Esophagus squamous epithelium (tissue), 5 donors: ENCODE results near the gene SNAP25. TPM values are rescaled to one million over a fixed set of nuclear protein-coding genes. Genes with fewer than 3 reads are reported as not detected.

Experiments
- DNase-seq: peaks from one replicate; lab custom pipeline; 2025; lab: John Stamatoyannopoulos, UW
- H3K27ac ChIP-seq, 4 donors: fragments of 200-600 bp; sonication (generic); one replicate each; pipeline ENCODE4 v1.5.1; 2016 to 2019; ENCODE audit warnings: mild to moderate bottlenecking in 1 of 4
- H3K27me3 ChIP-seq, 4 donors: fragments of 200-600 bp; sonication (generic); 1 replicate in 3 of 4; 2 replicates in 1 of 4; pipeline versions ENCODE4 v1.5.1 to v1.6.0; 2017 to 2021; ENCODE audit warnings: antibody characterized with exemption in 1 of 4
- H3K36me3 ChIP-seq, 3 donors: fragments of 200-600 bp; sonication (generic); one replicate each; pipeline ENCODE4 v1.5.1; 2016 to 2019
- H3K4me1 ChIP-seq, 3 donors: fragments of 200-600 bp; sonication (generic); one replicate each; pipeline ENCODE4 v1.5.1; 2017 to 2019
- H3K4me3 ChIP-seq, 4 donors: fragments of 200-600 bp; sonication (generic); 1 replicate in 3 of 4; 2 replicates in 1 of 4; pipeline ENCODE4 v1.5.1; 2016 to 2019; ENCODE audit warnings: mild to moderate bottlenecking in 2 of 4, moderate library complexity in 1 of 4
- H3K9me3 ChIP-seq, 3 donors: fragments of 200-600 bp; sonication (generic); one replicate each; pipeline ENCODE4 v1.5.1; 2016 to 2019
- POLR2A ChIP-seq, 4 donors: fragments of 450-650 bp; IDR thresholded peaks; one replicate each; pipeline ENCODE4 v1.6.1; 2017; ENCODE audit warnings: antibody characterized with exemption in 4 of 4, mild to moderate bottlenecking in 4 of 4, moderate library complexity in 3 of 4
- WGBS, 2 donors: methylation state at CpG; one replicate each; pipeline ENCODE4 v1.1.5; 2018; 5-methylcytosine and 5-hydroxymethylcytosine counted together
- intact Hi-C: fragments of 100-400 bp; cut with DNase I; formaldehyde crosslinking; loops from one replicate; pipeline ENCODE4 v1.15.0; 2022
- total RNA-seq, 4 donors: library from RNA; depleted of rRNA; stranded (reverse); fragments of >200 nt; gene quantifications; one replicate each; pipeline ENCODE4 v1.1.0, GENCODE V29; 2016
- TF ChIP-seq, protein P1 (sequence below), 6 experiments: fragments of 450-650 bp in 4 of 6; fragments of 200-600 bp in 2 of 6; sonication (generic) in 2 of 6; IDR thresholded peaks; one replicate each; pipeline ENCODE4 v1.5.1; 2016 to 2019; ENCODE audit warnings: antibody characterized with exemption in 6 of 6, mild to moderate bottlenecking in 4 of 6, moderate library complexity in 4 of 6
- donor health status: DM: yes; HTN: yes; CAD: no.

SNAP25 gene
- total RNA-seq, 4 donors from 2014 or later = 0.13 to 0.57 (median 0.15) TPM; not detected in 1

DNA sequence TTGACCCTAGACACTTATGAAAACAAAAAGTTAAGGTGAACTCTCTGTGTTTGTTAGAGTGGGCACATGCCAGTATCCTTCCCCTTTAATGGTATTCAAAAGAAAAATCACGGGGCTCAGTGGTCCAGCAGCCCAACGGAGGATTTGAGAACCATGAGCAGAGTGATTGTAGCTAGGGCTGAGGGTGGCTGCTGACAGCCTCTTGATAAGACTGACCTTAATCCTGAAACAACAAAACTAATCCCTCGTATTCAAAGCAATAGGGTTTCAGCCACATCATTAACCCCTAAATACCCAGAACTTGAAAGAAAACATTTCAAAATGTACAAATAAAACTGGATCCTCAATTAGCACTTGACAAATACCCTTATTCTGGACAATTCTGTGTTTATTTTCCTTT lies 95.1 kb downstream of the SNAP25 start:
- Histone ChIP-seq H3K9me3 (no peaks in the 10 kb centered on the region), H3K36me3 (no peaks in the 10 kb centered on the region), H3K4me3 (no peak overlapping the region), H3K27me3 (peaks cover 0 to 33% (median 0%) of the 10 kb centered on the region in 4 donors), H3K4me1 (no peaks in the 10 kb centered on the region), H3K27ac (no peak overlapping the region)
- no peak for TF ChIP-seq POLR2A (IDR thresholded peaks at IDR 0.05)
- TF ChIP-seq, protein P1, sequence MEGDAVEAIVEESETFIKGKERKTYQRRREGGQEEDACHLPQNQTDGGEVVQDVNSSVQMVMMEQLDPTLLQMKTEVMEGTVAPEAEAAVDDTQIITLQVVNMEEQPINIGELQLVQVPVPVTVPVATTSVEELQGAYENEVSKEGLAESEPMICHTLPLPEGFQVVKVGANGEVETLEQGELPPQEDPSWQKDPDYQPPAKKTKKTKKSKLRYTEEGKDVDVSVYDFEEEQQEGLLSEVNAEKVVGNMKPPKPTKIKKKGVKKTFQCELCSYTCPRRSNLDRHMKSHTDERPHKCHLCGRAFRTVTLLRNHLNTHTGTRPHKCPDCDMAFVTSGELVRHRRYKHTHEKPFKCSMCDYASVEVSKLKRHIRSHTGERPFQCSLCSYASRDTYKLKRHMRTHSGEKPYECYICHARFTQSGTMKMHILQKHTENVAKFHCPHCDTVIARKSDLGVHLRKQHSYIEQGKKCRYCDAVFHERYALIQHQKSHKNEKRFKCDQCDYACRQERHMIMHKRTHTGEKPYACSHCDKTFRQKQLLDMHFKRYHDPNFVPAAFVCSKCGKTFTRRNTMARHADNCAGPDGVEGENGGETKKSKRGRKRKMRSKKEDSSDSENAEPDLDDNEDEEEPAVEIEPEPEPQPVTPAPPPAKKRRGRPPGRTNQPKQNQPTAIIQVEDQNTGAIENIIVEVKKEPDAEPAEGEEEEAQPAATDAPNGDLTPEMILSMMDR (IDR thresholded peaks at IDR 0.05) = no peak
- no peak for DNase-seq
- WGBS, 2 donors = 3 to 8% methylated on average over 2 to 3 of the region's 3 CpGs
- intact Hi-C loops = no loop called here

DNA sequence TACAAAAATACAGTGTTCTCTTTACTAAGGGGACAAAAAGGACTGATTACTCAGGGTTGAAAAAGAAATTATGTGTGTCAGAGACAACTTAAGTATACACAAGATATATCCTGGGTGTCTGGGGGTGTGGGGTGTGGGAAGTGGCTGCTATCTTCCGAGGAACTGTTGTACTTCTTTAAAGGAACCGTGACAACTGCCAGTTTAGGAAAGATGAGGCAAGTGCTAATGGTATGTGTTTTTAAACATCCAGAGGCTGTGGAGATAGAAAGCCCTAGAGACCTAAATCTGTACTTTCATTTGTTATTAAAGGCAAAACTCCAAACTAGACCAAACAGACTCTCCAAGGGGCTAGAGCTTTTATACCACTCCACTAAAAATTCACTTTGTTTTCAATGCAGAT lies 95.6 kb downstream of the SNAP25 start:
- peaks cover 0 to 33% (median 0%) of the 10 kb centered on the region in 4 donors for H3K27me3 ChIP-seq
- H3K9me3 ChIP-seq = no peaks in the 10 kb centered on the region
- no peak overlapping the region for H3K4me3 ChIP-seq
- no peaks in the 10 kb centered on the region for H3K36me3 ChIP-seq
- 7 to 21% methylated on average over 2 of the region's 2 CpGs for WGBS, 2 donors
- H3K27ac ChIP-seq = no peak overlapping the region
- intact Hi-C loops = no loop called here
- TF ChIP-seq, protein P1 (IDR thresholded peaks at IDR 0.05) = no peak
- TF ChIP-seq POLR2A (IDR thresholded peaks at IDR 0.05) = no peak
- no peaks in the 10 kb centered on the region for H3K4me1 ChIP-seq
- no peak for DNase-seq

DNA sequence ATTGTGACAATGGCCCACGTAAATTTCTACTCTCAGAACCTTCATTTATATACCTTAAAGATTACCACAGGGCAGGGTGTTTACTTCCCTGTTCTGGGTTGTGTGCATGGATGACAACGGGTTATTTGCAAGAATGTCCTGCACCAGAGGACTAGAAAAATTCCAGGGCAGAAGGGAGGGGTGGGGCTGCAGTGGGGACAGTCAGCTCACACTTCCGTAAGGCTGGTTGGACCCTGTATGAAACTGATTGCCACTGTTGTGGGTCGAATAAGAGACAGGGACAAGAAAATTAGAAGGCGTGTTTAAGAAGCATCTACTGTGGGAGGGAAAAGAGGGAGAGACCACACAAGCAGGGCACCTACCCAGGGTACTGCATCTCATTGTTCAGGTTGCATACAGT lies 96.5 kb downstream of the SNAP25 start:
- Histone ChIP-seq H3K36me3 (no peaks in the 10 kb centered on the region), H3K27ac (no peak overlapping the region), H3K9me3 (no peaks in the 10 kb centered on the region), H3K27me3 (peaks cover 0 to 32% (median 0%) of the 10 kb centered on the region in 4 donors), H3K4me1 (no peaks in the 10 kb centered on the region), H3K4me3 (no peak overlapping the region)
- no peak for DNase-seq
- TF ChIP-seq POLR2A (IDR thresholded peaks at IDR 0.05) = no peak
- TF ChIP-seq, protein P1 (IDR thresholded peaks at IDR 0.05) = no peak
- intact Hi-C loops = no loop called here
- 51 to 57% methylated on average over 5 of the region's 5 CpGs for WGBS, 2 donors

DNA sequence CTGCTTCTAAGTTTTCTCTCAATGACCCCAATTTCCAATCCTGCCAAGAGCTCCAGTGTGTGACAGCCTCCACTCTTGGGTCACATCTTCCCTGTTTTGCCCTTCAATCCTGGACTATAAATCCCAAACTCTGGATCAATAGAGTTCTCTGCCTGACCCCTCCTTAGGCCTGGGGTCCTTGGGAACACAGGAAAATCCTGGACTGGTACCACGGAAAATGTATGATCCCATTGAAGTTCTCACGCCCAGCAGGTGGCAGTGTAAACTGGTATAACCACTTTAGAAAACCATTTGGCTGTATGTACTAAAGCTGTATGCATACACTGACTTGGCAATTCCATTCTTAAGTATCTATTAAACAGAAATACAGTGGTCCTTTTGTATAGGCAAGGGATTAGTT lies 98.0 kb downstream of the SNAP25 start:
- Histone ChIP-seq H3K4me3 (no peak overlapping the region), H3K4me1 (no peaks in the 10 kb centered on the region), H3K27me3 (peaks cover 0 to 26% (median 0%) of the 10 kb centered on the region in 4 donors), H3K36me3 (no peaks in the 10 kb centered on the region), H3K27ac (no peak overlapping the region), H3K9me3 (no peaks in the 10 kb centered on the region)
- DNase-seq = no peak
- WGBS, 2 donors = 57 to 86% methylated on average over 1 to 2 of the region's 2 CpGs
- intact Hi-C loops = no loop called here
- no peak for TF ChIP-seq POLR2A (IDR thresholded peaks at IDR 0.05)
- TF ChIP-seq, protein P1 (IDR thresholded peaks at IDR 0.05) = peak in 1 of 6 experiments; percentile 39

DNA sequence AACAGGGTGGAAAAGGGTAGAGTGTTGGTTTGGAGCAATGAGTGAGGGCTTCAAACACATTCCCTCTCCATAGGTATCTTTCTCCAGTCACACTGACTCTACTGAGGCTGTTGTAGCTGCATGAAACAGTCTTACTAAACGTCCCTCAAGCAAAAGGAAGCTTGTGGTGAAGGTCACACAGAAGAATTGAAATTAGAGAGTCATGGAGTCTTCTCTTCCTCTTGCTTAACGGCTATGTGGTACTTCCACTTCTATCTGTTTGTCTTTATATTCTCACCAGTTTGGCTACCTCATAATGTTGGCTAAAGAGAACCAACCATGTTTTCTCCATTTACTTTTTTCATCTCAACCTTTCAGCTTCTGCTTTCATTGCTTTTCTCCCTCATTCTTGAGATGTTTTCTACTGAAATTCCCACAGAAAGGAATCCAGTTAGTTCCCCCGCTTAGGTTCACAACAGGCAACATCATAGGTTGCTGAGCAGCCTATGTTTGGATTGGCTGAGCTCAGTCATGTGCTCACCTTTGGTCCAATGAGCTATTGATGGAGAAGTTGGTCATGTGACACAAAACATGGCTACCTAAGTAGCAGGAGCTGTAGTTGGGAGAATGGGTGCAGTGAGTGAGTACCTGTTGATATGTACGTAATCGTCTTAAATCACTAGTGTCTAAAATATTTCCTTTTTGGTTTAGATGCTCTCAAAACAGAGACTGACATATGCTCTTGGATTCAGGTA lies 99.8 kb downstream of the SNAP25 start:
- H3K4me3 ChIP-seq = no peak overlapping the region
- DNase-seq = no peak
- H3K9me3 ChIP-seq = no peaks in the 10 kb centered on the region
- H3K27me3 ChIP-seq = peaks cover 0 to 26% (median 0%) of the 10 kb centered on the region in 4 donors
- H3K36me3 ChIP-seq = no peaks in the 10 kb centered on the region
- no peaks in the 10 kb centered on the region for H3K4me1 ChIP-seq
- no peak overlapping the region for H3K27ac ChIP-seq
- 68 to 70% methylated on average over 5 of the region's 5 CpGs for WGBS, 2 donors
- TF ChIP-seq, protein P1 (IDR thresholded peaks at IDR 0.05) = no peak
- no peak for TF ChIP-seq POLR2A (IDR thresholded peaks at IDR 0.05)
- intact Hi-C loops = no loop called here
